Nephron (organoid): ENCODE measurements around the gene CDKN2B-AS1.

Experiments used
- H3K27ac Mint-ChIP-seq, 3 experiments: 2 replicates each; pipeline ENCODE4 v1.8.0; 2020; ENCODE audit warnings: mixed read lengths in 3 of 3, mild to moderate bottlenecking in 2 of 3, moderate library complexity in 1 of 3
- H3K27me3 Mint-ChIP-seq: 2 replicates; pipeline ENCODE4 v1.8.0; 2021; ENCODE audit warnings: low read depth, mild to moderate bottlenecking, moderate library complexity, mixed read lengths
- H3K36me3 Mint-ChIP-seq: 2 replicates; pipeline ENCODE4 v1.8.0; 2020; ENCODE audit warnings: low read depth, mixed read lengths
- H3K4me1 Mint-ChIP-seq: 2 replicates; pipeline ENCODE4 v1.8.0; 2020; ENCODE audit warnings: mixed read lengths
- H3K4me3 Mint-ChIP-seq, 3 experiments: 2 replicates each; pipeline ENCODE4 v1.8.0; 2020; ENCODE audit warnings: mild to moderate bottlenecking in 3 of 3, mixed read lengths in 3 of 3, moderate library complexity in 2 of 3
- H3K9me3 Mint-ChIP-seq: 2 replicates; pipeline ENCODE4 v1.8.0; 2020; ENCODE audit warnings: mixed read lengths
- CTCF ChIP-seq, 3 experiments: fragments of 200-600 bp; sonication (generic); IDR thresholded peaks; one replicate each; pipeline ENCODE4 v1.5.0; 2021; ENCODE audit warnings: antibody characterized with exemption in 3 of 3; ENCODE audit not compliant: unreplicated experiment in 3 of 3

CDKN2B-AS1 gene

DNA sequence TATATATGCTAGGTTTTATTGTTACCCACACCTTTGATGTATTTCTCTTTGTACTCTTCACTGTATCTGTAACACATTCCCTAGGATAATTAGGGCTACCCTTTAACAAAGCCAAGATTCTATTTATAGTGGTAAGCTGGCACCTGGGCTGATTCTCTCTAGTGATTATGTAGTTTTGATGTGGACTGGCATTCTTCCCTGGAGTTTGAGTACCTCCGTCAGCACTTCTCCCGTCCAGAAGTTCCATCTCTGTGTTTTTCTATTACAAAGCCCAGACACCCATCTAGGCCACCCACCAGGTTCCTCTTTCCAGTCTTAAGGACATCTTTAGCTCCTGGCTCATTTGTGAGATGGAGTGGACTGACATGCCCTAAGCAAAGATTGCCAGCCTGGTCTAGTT lies 70.4 kb downstream of the CDKN2B-AS1 start:
- no peak overlapping the region for H3K27ac Mint-ChIP-seq
- no peaks in the 10 kb centered on the region for H3K9me3 Mint-ChIP-seq
- no peaks in the 10 kb centered on the region for H3K36me3 Mint-ChIP-seq
- TF ChIP-seq CTCF (IDR thresholded peaks at IDR 0.05; ENCODE audit: unreplicated experiment in 3 of 3): no peak
- peaks cover 7% of the 10 kb centered on the region for H3K27me3 Mint-ChIP-seq
- no peaks in the 10 kb centered on the region for H3K4me1 Mint-ChIP-seq
- H3K4me3 Mint-ChIP-seq: no peak overlapping the region

DNA sequence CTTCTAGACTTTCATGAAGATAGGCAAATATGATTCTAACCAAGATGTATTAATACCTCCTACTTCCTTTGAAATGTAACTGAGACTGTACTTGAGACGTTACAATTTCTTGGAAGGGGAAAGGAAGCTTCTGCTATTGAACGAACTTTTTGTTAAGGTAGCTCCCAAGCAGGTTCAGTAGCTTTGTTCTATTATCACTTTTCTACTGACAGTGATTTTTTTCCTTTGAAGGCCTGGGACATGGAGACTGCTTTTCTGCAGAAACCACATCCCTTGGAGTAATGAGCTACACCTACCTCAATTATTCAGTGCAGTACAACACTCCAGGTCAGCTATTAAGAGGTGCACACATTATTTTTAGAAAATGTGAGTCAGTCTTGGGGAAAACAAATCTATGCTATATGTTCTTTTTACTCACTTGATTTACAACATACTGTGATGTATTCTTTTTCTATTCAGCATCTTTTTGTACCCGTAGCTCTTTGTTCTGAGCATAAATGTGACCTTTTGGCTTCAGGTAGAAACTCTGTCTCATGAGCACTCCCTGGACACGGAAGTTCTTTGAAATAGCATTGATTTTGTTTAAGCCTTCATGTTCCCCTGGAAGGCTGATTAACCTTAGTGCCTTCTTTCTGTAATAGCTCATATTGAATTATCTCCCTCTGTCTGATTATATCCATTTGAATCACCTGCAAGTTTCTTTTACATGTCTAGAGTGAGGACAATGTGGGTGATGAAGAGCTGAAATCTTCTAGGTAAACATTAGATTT lies 71.0 kb downstream of the CDKN2B-AS1 start:
- H3K9me3 Mint-ChIP-seq: no peaks in the 10 kb centered on the region
- TF ChIP-seq CTCF (IDR thresholded peaks at IDR 0.05; ENCODE audit: unreplicated experiment in 3 of 3): no peak
- H3K27ac Mint-ChIP-seq: no peak overlapping the region
- H3K4me1 Mint-ChIP-seq: no peaks in the 10 kb centered on the region
- no peaks in the 10 kb centered on the region for H3K36me3 Mint-ChIP-seq
- peaks cover 7% of the 10 kb centered on the region for H3K27me3 Mint-ChIP-seq
- no peak overlapping the region for H3K4me3 Mint-ChIP-seq

DNA sequence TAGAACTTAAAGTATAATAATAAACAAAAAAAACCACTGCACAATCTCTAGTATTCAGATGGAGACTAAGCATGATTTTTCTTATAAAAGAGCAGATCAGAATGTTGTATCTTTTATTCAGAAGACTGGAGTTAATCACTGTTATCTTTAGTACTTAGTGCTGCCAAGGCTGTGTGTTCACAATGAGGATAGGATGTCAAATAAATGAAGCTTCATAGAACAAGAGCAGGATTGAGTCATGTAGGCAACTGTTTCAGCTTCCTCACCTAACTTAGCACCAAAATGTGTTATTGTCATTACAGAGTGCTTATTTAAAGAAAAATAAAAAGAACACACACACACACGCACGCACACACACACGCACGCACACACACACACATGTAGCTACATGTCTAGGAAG lies 72.6 kb downstream of the CDKN2B-AS1 start:
- Mint-ChIP-seq H3K36me3 (no peaks in the 10 kb centered on the region), H3K4me1 (no peaks in the 10 kb centered on the region), H3K9me3 (no peaks in the 10 kb centered on the region), H3K27ac (no peak overlapping the region), H3K4me3 (no peak overlapping the region), H3K27me3 (peaks cover 7% of the 10 kb centered on the region)
- no peak for TF ChIP-seq CTCF (IDR thresholded peaks at IDR 0.05; ENCODE audit: unreplicated experiment in 3 of 3)

DNA sequence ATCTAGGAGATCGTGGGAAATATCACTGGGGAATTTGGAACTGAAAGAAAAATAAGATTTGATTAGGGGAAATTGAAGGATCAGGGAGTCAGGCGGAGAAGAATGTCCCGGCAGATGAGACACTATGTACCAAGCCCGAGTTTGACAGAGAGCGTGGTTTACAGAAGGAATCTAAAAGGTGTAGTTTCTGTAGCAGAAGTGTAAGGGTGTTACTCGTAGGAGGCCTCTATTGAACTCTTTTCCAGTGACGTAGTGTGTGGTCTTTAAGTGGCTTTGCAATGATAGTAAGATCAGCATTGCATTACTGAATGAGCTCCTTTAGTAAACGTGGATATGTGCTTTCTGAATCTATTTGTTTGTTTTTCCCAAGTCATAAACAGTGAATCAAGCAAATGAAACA lies 73.8 kb downstream of the CDKN2B-AS1 start:
- no peak for TF ChIP-seq CTCF (IDR thresholded peaks at IDR 0.05; ENCODE audit: unreplicated experiment in 3 of 3)
- peaks cover 7% of the 10 kb centered on the region for H3K27me3 Mint-ChIP-seq
- no peaks in the 10 kb centered on the region for H3K4me1 Mint-ChIP-seq
- H3K9me3 Mint-ChIP-seq: no peaks in the 10 kb centered on the region
- no peak overlapping the region for H3K4me3 Mint-ChIP-seq
- H3K36me3 Mint-ChIP-seq: no peaks in the 10 kb centered on the region
- H3K27ac Mint-ChIP-seq: no peak overlapping the region

DNA sequence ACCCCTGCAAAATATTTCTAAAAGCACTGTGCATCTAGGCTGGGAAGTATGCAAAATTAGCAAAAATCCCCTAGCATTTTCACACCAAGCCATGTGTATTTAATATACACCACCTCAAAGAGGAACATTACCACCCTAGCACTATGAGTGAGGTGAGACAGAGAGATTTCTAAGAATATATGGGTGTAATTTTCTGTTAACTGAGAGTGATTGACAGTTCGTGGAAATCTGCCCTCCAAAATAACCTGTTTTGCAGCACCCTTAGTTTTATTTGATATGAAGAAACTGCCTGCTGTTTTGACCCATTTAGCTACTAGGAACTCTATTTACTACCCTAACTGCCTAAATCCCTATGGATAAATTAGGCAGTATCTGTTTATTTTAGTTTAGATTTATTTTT lies 78.8 kb downstream of the CDKN2B-AS1 start:
- H3K36me3 Mint-ChIP-seq: no peaks in the 10 kb centered on the region
- H3K4me3 Mint-ChIP-seq: no peak overlapping the region
- no peak overlapping the region for H3K27ac Mint-ChIP-seq
- H3K9me3 Mint-ChIP-seq: no peaks in the 10 kb centered on the region
- peaks cover 3% of the 10 kb centered on the region for H3K27me3 Mint-ChIP-seq
- TF ChIP-seq CTCF (IDR thresholded peaks at IDR 0.05; ENCODE audit: unreplicated experiment in 3 of 3): no peak
- H3K4me1 Mint-ChIP-seq: no peaks in the 10 kb centered on the region

DNA sequence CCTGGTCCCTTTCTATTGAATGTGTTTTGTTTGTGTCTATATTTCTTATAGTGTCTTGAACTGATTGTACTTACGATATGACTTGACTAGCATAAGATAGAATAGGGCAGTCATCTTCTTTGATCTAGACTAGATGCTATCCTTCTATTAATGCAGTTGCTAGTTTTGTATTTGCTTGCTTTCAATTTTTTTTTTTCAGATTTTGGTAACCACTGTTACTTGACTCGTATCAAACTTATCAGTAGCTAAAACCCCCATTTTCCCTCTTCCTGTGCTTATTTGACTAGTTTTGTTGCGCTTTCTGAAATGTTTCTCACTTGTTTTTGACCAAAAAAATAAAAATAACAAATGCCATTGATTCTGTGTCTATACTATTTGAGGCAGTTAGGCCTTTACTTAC lies 83.5 kb downstream of the CDKN2B-AS1 start:
- Mint-ChIP-seq H3K27me3 (no peaks in the 10 kb centered on the region), H3K27ac (no peak overlapping the region), H3K4me3 (no peak overlapping the region), H3K9me3 (no peaks in the 10 kb centered on the region), H3K36me3 (no peaks in the 10 kb centered on the region), H3K4me1 (no peaks in the 10 kb centered on the region)
- TF ChIP-seq CTCF (IDR thresholded peaks at IDR 0.05; ENCODE audit: unreplicated experiment in 3 of 3): no peak
